ENCODE data around the gene VPS8.
A peak's percentile ranks its signal among the peaks of the same experiment; 100 is the strongest.

The VPS8 gene

GRCh38 chr3:184784731-184785500, 27.1 kb upstream of the VPS8 start:
- no peak for DNase-seq (ENCODE audit: low read depth)

GRCh38 chr3:184785890-184786279, 26.1 kb upstream of the VPS8 start:
- DNase-seq (ENCODE audit: low read depth): no peak

GRCh38 chr3:184786280-184786941, 25.6 kb upstream of the VPS8 start:
- DNase-seq (ENCODE audit: low read depth): peak; percentile 86

GRCh38 chr3:184788751-184789150, 23.2 kb upstream of the VPS8 start:
- DNase-seq (ENCODE audit: low read depth): no peak

- no peak for DNase-seq (ENCODE audit: low read depth)
Measured at GRCh38 chr3:184789314-184789998, 22.5 kb upstream of the VPS8 start.

- no peak for DNase-seq (ENCODE audit: low read depth)
Measured at GRCh38 chr3:184791171-184791570, 20.8 kb upstream of the VPS8 start.

- no peak for DNase-seq (ENCODE audit: low read depth)
Measured at GRCh38 chr3:184795522-184796190, 16.3 kb upstream of the VPS8 start.

- DNase-seq (ENCODE audit: low read depth): no peak
Measured at GRCh38 chr3:184796551-184796950, 15.4 kb upstream of the VPS8 start.

- DNase-seq (ENCODE audit: low read depth): no peak
Measured at GRCh38 chr3:184796954-184797353, 15.0 kb upstream of the VPS8 start.

- DNase-seq (ENCODE audit: low read depth): no peak
Measured at GRCh38 chr3:184798120-184798519, 13.8 kb upstream of the VPS8 start.

GRCh38 chr3:184800349-184800930, 11.5 kb upstream of the VPS8 start:
- DNase-seq (ENCODE audit: low read depth): no peak

GRCh38 chr3:184801241-184801785, 10.7 kb upstream of the VPS8 start:
- no peak for DNase-seq (ENCODE audit: low read depth)

- no peak for DNase-seq (ENCODE audit: low read depth)
Measured at GRCh38 chr3:184802150-184802549, 9.8 kb upstream of the VPS8 start.

- DNase-seq (ENCODE audit: low read depth): no peak
Measured at GRCh38 chr3:184804801-184805200, 7.2 kb upstream of the VPS8 start.

- no peak for DNase-seq (ENCODE audit: low read depth)
Measured at GRCh38 chr3:184805351-184806038, 6.5 kb upstream of the VPS8 start.

- no peak for DNase-seq (ENCODE audit: low read depth)
Measured at GRCh38 chr3:184806567-184807271, 5.2 kb upstream of the VPS8 start.

- no peak for DNase-seq (ENCODE audit: low read depth)
Measured at GRCh38 chr3:184807549-184807948, 4.4 kb upstream of the VPS8 start.

- no peak for DNase-seq (ENCODE audit: low read depth)
Measured at GRCh38 chr3:184808021-184808420, 3.9 kb upstream of the VPS8 start.

- DNase-seq (ENCODE audit: low read depth): no peak
Measured at GRCh38 chr3:184810146-184810545, 1.8 kb upstream of the VPS8 start.

GRCh38 chr3:184811034-184811433, 932 bp upstream of the VPS8 start:
- DNase-seq (ENCODE audit: low read depth): no peak

- DNase-seq (ENCODE audit: low read depth): no peak
Measured at GRCh38 chr3:184811663-184811998, 335 bp upstream of the VPS8 start.
